Stimulated activated CD4-positive, alpha-beta T cell treated with anti-CD3 and anti-CD28 coated beads, Interleukin-12 subunit alpha, Interleukin-12 subunit beta, amount 100 ng/mL, for 24 hours (primary cell): ENCODE data around the gene ANGEL2.
A peak's percentile ranks its signal among the peaks of the same experiment; 100 is the strongest.
"Not testable (repeated sequence)": the region's sequence is repeated elsewhere in the genome, so short reads cannot be mapped to it uniquely, and the experiment has no call there.

Experiments used
- DNase-seq, 2 experiments: peaks; one replicate each; pipeline ENCODE4 v3.0.0-alpha.2; 2020; ENCODE audit warnings: low read depth in 2 of 2

The ANGEL2 gene

GRCh38 chr1:213015099-213016050 is at the start of gene ANGEL2:
ANGEL2 (minus strand) TSS chr1:213015867; CDS start chr1:213015671, 196 bp downstream.
- DNase-seq: peak; percentile 92 to 94

- no peak for DNase-seq
Observed at GRCh38 chr1:213061263-213061662, 45.6 kb upstream of the ANGEL2 start.

GRCh38 chr1:213060836-213061235 is 45.2 kb upstream of the ANGEL2 start:
- no peak for DNase-seq

- DNase-seq: no peak
Observed at GRCh38 chr1:213057264-213058059, 41.8 kb upstream of the ANGEL2 start.

GRCh38 chr1:213055767-213056166 is 40.1 kb upstream of the ANGEL2 start:
- no peak for DNase-seq

- DNase-seq: no peak
Observed at GRCh38 chr1:213054733-213055591, 39.3 kb upstream of the ANGEL2 start.

- no peak for DNase-seq
Observed at GRCh38 chr1:213054142-213054541, 38.5 kb upstream of the ANGEL2 start.

- DNase-seq: no peak
Observed at GRCh38 chr1:213053455-213053854, 37.8 kb upstream of the ANGEL2 start.

GRCh38 chr1:213051881-213052202 is 36.2 kb upstream of the ANGEL2 start:
- no peak for DNase-seq

- DNase-seq: peak; percentile 67 to 79
Observed at GRCh38 chr1:213051127-213051880, 35.6 kb upstream of the ANGEL2 start, which contains the start of gene RPS6KC1. RPS6KC1 (plus strand) TSS chr1:213051241; CDS start chr1:213051405, 164 bp downstream.

GRCh38 chr1:213050745-213051126 is 35.1 kb upstream of the ANGEL2 start:
- DNase-seq: no peak

GRCh38 chr1:213049232-213049631 is 33.6 kb upstream of the ANGEL2 start:
- DNase-seq: no peak

GRCh38 chr1:213045321-213046226 is 29.9 kb upstream of the ANGEL2 start:
- not testable (repeated sequence) for DNase-seq

GRCh38 chr1:213041443-213041842 is 25.8 kb upstream of the ANGEL2 start:
- no peak for DNase-seq

- DNase-seq: no peak
Observed at GRCh38 chr1:213035573-213035972, 19.9 kb upstream of the ANGEL2 start.

GRCh38 chr1:213034713-213035112 is 19.0 kb upstream of the ANGEL2 start:
- no peak for DNase-seq

GRCh38 chr1:213032651-213033050 is 17.0 kb upstream of the ANGEL2 start:
- DNase-seq: no peak

- DNase-seq: not testable (repeated sequence)
Observed at GRCh38 chr1:213027024-213027423, 11.4 kb upstream of the ANGEL2 start.

GRCh38 chr1:213020016-213020415 is 4.3 kb upstream of the ANGEL2 start:
- no peak for DNase-seq

GRCh38 chr1:213019450-213019849 is 3.8 kb upstream of the ANGEL2 start:
- DNase-seq: no peak
